Hippocampal formation (tissue), 2 donors: ENCODE results near the gene FAM124A.
"Not testable (repeated sequence)": the region's sequence is repeated elsewhere in the genome, so short reads cannot be mapped to it uniquely, and the experiment has no call there.

Experiments used
- DNase-seq, 2 donors: peaks; one replicate each; lab custom pipeline; 2025; lab: John Stamatoyannopoulos, UW

FAM124A gene

GRCh38 chr13:51270623-51271415 lies 48.6 kb downstream of the FAM124A start:
- DNase-seq, result peak in 1 of 2 donors; percentile 44

- no peak for DNase-seq
These were observed 49.4 kb downstream of the FAM124A start for GRCh38 chr13:51271528-51272085.

GRCh38 chr13:51275101-51275500 lies 52.9 kb downstream of the FAM124A start:
- no peak for DNase-seq

GRCh38 chr13:51276636-51277035 lies 54.4 kb downstream of the FAM124A start:
- no peak for DNase-seq

- DNase-seq, result no peak
These were observed 55.7 kb downstream of the FAM124A start for GRCh38 chr13:51277928-51278327.

- DNase-seq, result no peak
These were observed 56.4 kb downstream of the FAM124A start for GRCh38 chr13:51278426-51279130.

GRCh38 chr13:51280379-51280940 lies 58.3 kb downstream of the FAM124A start:
- DNase-seq, result no peak

- DNase-seq, result no peak
These were observed 60.1 kb downstream of the FAM124A start for GRCh38 chr13:51282322-51282721.

- not testable (repeated sequence) for DNase-seq
These were observed 60.7 kb downstream of the FAM124A start for GRCh38 chr13:51282923-51283322.

- DNase-seq, result no peak
These were observed 61.2 kb downstream of the FAM124A start for GRCh38 chr13:51283371-51283770.

- DNase-seq, result no peak
These were observed 62.1 kb downstream of the FAM124A start for GRCh38 chr13:51284339-51284738.

GRCh38 chr13:51286135-51287002 lies 64.2 kb downstream of the FAM124A start:
- peak; percentile 68 to 79 for DNase-seq

GRCh38 chr13:51287758-51288157 lies 65.6 kb downstream of the FAM124A start:
- DNase-seq, result no peak

GRCh38 chr13:51288254-51288653 lies 66.1 kb downstream of the FAM124A start:
- not testable (repeated sequence) for DNase-seq

- no peak for DNase-seq
These were observed 69.1 kb downstream of the FAM124A start for GRCh38 chr13:51291341-51291740.

GRCh38 chr13:51292000-51292565 lies 69.9 kb downstream of the FAM124A start:
- DNase-seq, result no peak

GRCh38 chr13:51297556-51297955 lies 75.4 kb downstream of the FAM124A start:
- no peak for DNase-seq

- DNase-seq, result no peak
These were observed 76.6 kb downstream of the FAM124A start for GRCh38 chr13:51298812-51299211.

- no peak for DNase-seq
These were observed 80.9 kb downstream of the FAM124A start for GRCh38 chr13:51303063-51303552.

- no peak for DNase-seq
These were observed 81.7 kb downstream of the FAM124A start for GRCh38 chr13:51303882-51304281.
